Tibial nerve (tissue), 4 donors: ENCODE data around the gene C22orf42.

Experiments
- EP300 ChIP-seq, 2 donors: sonication (generic); formaldehyde crosslinking; IDR thresholded peaks; one replicate each; pipeline ENCODE4 v1.6.1; 2017; ENCODE audit warnings: antibody characterized with exemption in 2 of 2, mild to moderate bottlenecking in 1 of 2
- TF ChIP-seq, protein P1 (sequence below), 5 experiments: fragments of 200-600 bp in 3 of 5; fragments of 450-650 bp in 2 of 5; sonication (generic) in 3 of 5; IDR thresholded peaks; one replicate each; pipeline ENCODE4 v1.5.1; 2016 to 2019; ENCODE audit warnings: antibody characterized with exemption in 5 of 5, mild to moderate bottlenecking in 3 of 5, moderate library complexity in 2 of 5

- TF ChIP-seq, protein P1, sequence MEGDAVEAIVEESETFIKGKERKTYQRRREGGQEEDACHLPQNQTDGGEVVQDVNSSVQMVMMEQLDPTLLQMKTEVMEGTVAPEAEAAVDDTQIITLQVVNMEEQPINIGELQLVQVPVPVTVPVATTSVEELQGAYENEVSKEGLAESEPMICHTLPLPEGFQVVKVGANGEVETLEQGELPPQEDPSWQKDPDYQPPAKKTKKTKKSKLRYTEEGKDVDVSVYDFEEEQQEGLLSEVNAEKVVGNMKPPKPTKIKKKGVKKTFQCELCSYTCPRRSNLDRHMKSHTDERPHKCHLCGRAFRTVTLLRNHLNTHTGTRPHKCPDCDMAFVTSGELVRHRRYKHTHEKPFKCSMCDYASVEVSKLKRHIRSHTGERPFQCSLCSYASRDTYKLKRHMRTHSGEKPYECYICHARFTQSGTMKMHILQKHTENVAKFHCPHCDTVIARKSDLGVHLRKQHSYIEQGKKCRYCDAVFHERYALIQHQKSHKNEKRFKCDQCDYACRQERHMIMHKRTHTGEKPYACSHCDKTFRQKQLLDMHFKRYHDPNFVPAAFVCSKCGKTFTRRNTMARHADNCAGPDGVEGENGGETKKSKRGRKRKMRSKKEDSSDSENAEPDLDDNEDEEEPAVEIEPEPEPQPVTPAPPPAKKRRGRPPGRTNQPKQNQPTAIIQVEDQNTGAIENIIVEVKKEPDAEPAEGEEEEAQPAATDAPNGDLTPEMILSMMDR (IDR thresholded peaks at IDR 0.05), result no peak
- TF ChIP-seq EP300 (IDR thresholded peaks at IDR 0.05), result no peak
These were observed 38.5 kb downstream of the C22orf42 start for GRCh38 chr22:32120603-32121002.
